HG03060 (cell line): ENCODE measurements around the gene SEC14L1.

ENCODE experiments used
- ATAC-seq: cut with Tn5 transposase; IDR thresholded peaks from one replicate; pipeline ENCODE4 v1.9.1; 2021; ENCODE audit warnings: low read depth, moderate number of reproducible peaks; ENCODE audit not compliant: unreplicated experiment

Gene SEC14L1

DNA sequence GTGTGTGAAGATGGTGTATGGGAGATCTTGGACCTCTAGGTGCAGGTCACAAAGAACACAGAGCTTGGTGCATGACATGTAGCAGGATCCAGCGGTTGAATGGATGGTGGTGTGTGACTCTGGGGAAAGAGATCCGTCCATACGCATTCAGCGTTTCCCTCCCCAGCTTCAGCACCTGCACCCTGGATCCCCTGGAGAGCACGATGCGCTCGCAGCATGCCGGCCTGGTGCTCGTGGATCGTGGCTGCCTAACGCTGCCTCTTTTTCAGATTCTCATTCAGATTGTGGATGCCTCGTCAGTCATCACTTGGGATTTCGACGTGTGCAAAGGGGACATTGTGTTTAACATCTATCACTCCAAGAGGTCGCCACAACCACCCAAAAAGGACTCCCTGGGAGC is 70.9 kb downstream of the SEC14L1 start:
- no peak for ATAC-seq

DNA sequence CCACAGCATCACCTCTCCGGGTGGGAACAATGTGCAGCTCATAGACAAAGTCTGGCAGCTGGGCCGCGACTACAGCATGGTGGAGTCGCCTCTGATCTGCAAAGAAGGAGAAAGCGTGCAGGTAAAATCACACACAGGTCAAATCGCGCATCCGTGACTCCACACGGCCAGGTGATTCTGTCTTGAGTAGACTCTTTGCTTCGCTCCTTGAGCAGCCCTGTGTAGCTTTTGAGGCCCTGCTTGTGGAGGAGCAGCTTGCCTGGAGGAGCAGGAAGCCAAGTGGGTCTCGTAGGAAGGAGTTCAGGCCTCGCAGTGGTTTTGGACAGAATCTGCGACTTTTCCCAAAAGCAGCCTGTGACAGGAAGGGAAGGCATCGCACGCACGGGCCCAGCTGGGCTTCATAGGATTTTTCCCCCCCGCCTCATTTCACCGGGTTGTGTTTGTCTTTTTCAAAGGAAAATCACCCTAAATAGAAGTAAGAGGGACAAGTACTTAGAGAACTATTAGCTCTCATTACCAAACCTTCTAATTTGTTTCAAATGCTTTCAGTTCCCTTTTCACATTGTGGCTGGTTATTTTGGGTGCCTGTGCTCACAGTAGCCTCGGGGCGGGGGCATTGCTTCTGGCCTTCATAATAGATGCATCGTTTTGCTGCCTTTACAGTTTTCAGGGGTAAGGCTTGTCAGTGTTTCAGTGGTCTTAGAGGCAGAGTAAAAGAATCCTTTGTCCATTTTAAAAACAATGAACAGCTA is 71.5 kb downstream of the SEC14L1 start:
- peak; percentile 66 for ATAC-seq

DNA sequence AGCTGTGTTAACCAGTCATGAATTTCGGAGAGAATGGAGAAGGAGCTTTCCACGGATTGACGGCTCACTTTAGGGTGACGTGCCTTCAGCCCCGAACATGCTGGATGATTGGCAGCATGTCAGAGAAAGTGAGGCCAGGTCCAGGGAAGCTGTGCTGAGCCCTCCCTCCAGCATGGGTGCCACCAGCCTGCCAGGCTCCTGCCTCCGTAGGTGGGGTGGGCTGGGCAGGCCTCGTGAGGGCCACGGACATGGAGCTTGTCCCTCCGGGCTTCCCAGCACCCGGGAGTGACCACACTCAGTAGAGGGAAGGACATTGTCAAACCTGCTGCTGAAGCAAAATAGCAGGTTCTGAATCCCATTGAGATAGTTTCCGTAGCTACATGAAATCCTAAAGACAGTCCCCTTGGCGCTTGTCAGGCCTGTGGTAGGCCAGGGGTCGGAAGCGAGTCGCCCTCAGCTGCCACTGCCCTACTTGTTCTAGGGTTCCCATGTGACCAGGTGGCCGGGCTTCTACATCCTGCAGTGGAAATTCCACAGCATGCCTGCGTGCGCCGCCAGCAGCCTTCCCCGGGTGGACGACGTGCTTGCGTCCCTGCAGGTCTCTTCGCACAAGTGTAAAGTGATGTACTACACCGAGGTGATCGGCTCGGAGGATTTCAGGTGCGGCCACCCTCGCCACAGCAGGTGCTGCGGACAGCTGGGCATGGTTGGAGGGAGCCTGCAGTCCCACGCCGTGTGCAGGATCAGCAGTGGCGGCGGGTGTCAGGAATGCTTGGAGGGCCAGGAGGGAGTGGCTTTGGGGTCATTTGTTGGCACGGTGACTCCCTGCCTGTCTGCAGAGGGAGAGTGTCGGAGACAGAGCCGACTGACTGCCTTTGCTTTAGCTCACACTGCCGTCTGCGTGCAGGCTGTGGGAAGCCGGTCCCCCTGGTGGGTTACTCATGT is 72.3 kb downstream of the SEC14L1 start:
- ATAC-seq: peak; percentile 19

GRCh38 chr17:77213778-77214132 is 73.0 kb downstream of the SEC14L1 start:
- ATAC-seq: no peak

GRCh38 chr17:77214328-77214727 is 73.6 kb downstream of the SEC14L1 start:
- no peak for ATAC-seq

DNA sequence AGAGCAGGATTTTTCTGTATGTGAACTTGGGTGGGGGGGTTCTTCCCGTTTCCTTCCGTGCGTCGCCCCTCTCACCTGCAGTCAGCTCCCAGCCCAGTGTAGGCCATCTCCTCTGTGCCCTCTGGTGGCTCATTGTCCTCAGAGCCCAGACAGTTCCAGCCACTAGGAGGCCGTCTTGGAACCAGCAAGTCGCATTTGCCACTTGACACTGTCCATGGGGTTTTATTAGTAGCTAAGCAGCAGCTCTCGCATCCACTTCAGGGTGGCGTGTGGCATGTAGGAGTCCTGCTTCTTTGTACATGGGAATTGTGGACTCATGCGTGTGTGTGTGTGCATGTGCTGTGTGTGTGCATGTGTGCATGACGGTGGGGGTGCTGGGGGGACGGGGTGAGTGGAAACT is 74.0 kb downstream of the SEC14L1 start:
- no peak for ATAC-seq

GRCh38 chr17:77215281-77215680 is 74.5 kb downstream of the SEC14L1 start:
- no peak for ATAC-seq

GRCh38 chr17:77216486-77216885 is 75.7 kb downstream of the SEC14L1 start:
- ATAC-seq: no peak

- no peak for ATAC-seq
These were observed 76.4 kb downstream of the SEC14L1 start for GRCh38 chr17:77217123-77217522.

GRCh38 chr17:77217566-77217965 is 76.8 kb downstream of the SEC14L1 start:
- ATAC-seq: no peak

DNA sequence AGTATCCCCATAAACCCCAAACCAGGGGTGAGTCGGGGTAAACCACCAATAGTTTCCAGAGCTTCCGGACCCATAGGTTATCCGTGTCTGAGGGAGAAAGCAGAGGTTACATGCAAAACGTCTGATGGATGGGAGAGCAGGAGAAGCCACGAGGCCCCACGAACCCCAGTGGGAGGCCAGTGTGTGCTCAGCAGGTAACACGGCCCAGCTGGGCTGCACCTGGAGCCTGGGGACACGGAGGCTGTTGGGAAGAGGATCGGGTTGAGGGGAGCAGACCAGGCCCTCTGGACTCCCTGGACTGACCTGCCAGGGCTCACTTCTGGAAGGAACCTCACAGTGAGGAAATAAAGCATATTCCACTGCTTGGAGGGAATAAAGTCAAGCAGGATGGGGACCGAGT is 78.1 kb downstream of the SEC14L1 start:
- no peak for ATAC-seq

GRCh38 chr17:77222356-77222755 is 81.6 kb downstream of the SEC14L1 start:
- no peak for ATAC-seq

- no peak for ATAC-seq
These were observed 83.1 kb downstream of the SEC14L1 start for GRCh38 chr17:77223642-77224420.

DNA sequence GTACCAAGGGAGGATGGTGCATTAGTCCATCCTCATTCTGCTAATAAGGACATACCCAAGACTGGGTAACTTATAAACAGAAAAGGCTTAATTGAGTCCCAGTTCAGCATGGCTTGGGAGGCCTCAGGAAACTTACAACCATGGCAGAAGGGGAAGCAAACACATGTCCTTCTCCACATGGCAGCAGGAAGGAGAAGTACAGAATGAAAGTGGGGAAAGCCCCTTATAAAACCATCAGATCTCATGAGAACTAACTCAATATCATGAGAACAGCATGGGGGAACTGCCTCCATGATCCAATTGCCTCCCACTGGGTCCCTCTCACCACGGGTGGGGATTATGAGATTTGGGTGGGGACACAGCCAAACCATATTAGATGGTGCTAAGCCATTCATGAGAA is 84.5 kb downstream of the SEC14L1 start:
- no peak for ATAC-seq

GRCh38 chr17:77227461-77228240 is 86.9 kb downstream of the SEC14L1 start:
- no peak for ATAC-seq

DNA sequence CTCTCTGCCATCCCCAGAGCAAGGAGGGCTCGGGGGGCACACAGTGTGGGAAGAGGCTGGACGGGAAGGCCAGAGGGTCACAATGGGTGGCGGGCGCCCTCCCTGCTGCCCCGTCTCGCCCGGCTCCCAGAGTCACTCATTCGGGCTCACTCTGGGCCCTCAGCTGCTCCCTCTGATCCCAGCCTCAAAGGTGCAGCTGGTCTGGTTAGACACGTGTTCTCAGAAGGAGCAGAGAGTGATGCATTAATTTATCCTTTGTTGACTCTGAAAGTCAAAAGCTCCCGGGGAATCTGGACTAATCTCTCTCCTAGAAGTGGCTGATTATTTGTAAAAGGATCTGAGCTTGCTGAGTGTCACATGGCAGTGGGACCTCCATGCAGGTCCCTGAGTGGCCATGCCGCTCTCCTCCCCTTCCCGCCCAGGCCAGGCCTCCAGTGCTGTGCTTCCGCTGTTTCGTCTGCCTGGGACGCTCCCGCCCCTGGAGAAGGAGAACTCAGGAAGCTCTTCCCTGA is 87.5 kb downstream of the SEC14L1 start:
- ATAC-seq: no peak

GRCh38 chr17:77228816-77229215 is 88.0 kb downstream of the SEC14L1 start:
- ATAC-seq: no peak

GRCh38 chr17:77229786-77230435 is 89.1 kb downstream of the SEC14L1 start:
- no peak for ATAC-seq

DNA sequence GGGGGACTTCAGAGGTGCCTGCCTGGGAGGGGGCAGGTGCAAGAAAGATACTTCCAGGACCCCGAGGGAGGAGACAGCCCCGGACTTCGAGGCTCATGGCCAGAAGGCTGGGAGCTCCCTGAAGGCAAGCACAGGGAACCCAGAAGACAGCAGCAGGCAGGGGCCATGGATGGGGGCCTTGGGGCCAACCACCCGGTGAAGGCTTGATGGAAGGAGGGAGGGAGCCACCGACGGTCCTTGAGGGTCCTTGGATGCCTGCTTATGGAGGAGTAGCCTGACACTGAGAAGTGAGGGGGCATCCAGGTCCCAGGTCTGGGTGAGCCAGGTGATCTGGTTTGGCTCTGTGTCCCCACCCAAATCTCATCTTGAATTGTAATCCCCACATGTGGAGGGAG is 89.7 kb downstream of the SEC14L1 start:
- no peak for ATAC-seq
